Transverse colon (tissue), 4 donors: ENCODE data around the gene PRKCA.

Experiments
- CTCF ChIP-seq, 5 experiments: fragments of 200-600 bp in 3 of 5; fragments of 450-650 bp in 2 of 5; sonication (generic) in 3 of 5; IDR thresholded peaks; 1 replicate in 2 of 5; 2 replicates in 3 of 5; pipeline ENCODE4 v1.5.1; 2016 to 2017; ENCODE audit warnings: antibody characterized with exemption in 5 of 5, inconsistent platforms in 3 of 5, mild to moderate bottlenecking in 2 of 5, moderate library complexity in 1 of 5
- EP300 ChIP-seq: sonication (generic); formaldehyde crosslinking; IDR thresholded peaks from one replicate; pipeline ENCODE4 v1.6.1; 2017; ENCODE audit warnings: antibody characterized with exemption, low read depth
- POLR2A ChIP-seq: fragments of 450-650 bp; IDR thresholded peaks from one replicate; pipeline ENCODE4 v1.6.1; 2016; ENCODE audit warnings: antibody characterized with exemption, mild to moderate bottlenecking, moderate library complexity
- POLR2AphosphoS5 ChIP-seq, 3 donors: sonication (generic); formaldehyde crosslinking; IDR thresholded peaks; one replicate each; pipeline ENCODE4 v1.6.1; 2016; ENCODE audit warnings: antibody characterized with exemption in 3 of 3

GRCh38 chr17:66441101-66441661 lies 138.8 kb downstream of the PRKCA start:
- no peak for TF ChIP-seq CTCF (IDR thresholded peaks at IDR 0.05)
- no peak for TF ChIP-seq POLR2A
- TF ChIP-seq POLR2AphosphoS5 (IDR thresholded peaks at IDR 0.05) = no peak
- TF ChIP-seq EP300 = no peak
